ENCODE results near the gene ITPKB. TPM values are rescaled to one million over a fixed set of nuclear protein-coding genes. Genes with fewer than 3 reads are reported as not detected.

ITPKB gene
- 12.7 and 13.7 TPM in 2 replicates for total RNA-seq
- long read RNA-seq, result 0 reads

- H3K27ac Mint-ChIP-seq (ENCODE audit: unreplicated experiment), result peak within 1 kb of the TSS; percentile 14
- no peaks in the 10 kb centered on the region for H3K27me3 Mint-ChIP-seq (ENCODE audit: low read depth)
- H3K9me3 Mint-ChIP-seq, result peaks cover 3% of the 10 kb centered on the region
- H3K4me1 Mint-ChIP-seq, result peaks cover 31% of the 10 kb centered on the region
- peak within 1 kb of the TSS; percentile 96 for H3K4me3 Mint-ChIP-seq
- no peak for TF ChIP-seq CTCF (conservative IDR thresholded peaks at IDR 0.05)
- no peaks in the 10 kb centered on the region for H3K36me3 Mint-ChIP-seq (ENCODE audit: low read depth)
- DNase-seq (ENCODE audit: low read depth, low spot score), result peak; percentile 27
These were observed at the start of gene ITPKB for GRCh38 chr1:226738995-226739695. TSS of gene ITPKB (minus strand) at chr1:226739282. CDS start at chr1:226737458, 1,824 bp downstream.

DNA sequence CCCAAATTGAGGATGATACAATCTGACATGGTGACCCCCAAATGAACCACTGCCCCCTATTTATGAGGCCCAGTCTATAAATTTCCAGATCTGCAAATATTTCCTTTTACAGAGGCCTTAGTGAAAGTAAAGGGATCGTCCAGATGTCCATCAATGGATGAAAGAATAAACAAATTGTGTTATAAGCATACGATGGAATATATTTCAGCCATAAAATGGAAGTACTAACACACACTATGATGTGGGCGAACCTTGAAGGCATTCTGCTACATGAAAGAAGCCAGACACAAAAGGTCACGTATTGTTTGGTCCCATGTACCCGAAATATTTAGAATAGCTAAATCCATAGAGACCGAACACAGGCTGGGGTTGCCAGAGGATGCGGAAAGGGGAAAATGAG lies 48.6 kb upstream of the ITPKB start:
- Mint-ChIP-seq H3K4me3 (no peak overlapping the region), H3K9me3 (no peaks in the 10 kb centered on the region), H3K36me3 (ENCODE audit: low read depth) (no peaks in the 10 kb centered on the region), H3K27ac (ENCODE audit: unreplicated experiment) (no peak overlapping the region), H3K27me3 (ENCODE audit: low read depth) (no peaks in the 10 kb centered on the region), H3K4me1 (peaks cover 42% of the 10 kb centered on the region)
- no peak for DNase-seq (ENCODE audit: low read depth, low spot score)
- TF ChIP-seq CTCF (conservative IDR thresholded peaks at IDR 0.05), result no peak

- H3K9me3 Mint-ChIP-seq, result no peaks in the 10 kb centered on the region
- no peak overlapping the region for H3K27ac Mint-ChIP-seq (ENCODE audit: unreplicated experiment)
- H3K27me3 Mint-ChIP-seq (ENCODE audit: low read depth), result no peaks in the 10 kb centered on the region
- no peak overlapping the region for H3K4me3 Mint-ChIP-seq
- peaks cover 42% of the 10 kb centered on the region for H3K4me1 Mint-ChIP-seq
- TF ChIP-seq CTCF (conservative IDR thresholded peaks at IDR 0.05), result no peak
- no peak for DNase-seq (ENCODE audit: low read depth, low spot score)
- H3K36me3 Mint-ChIP-seq (ENCODE audit: low read depth), result no peaks in the 10 kb centered on the region
These were observed 48.0 kb upstream of the ITPKB start for GRCh38 chr1:226787071-226787470.

GRCh38 chr1:226786550-226786949 lies 47.5 kb upstream of the ITPKB start:
- H3K9me3 Mint-ChIP-seq, result no peaks in the 10 kb centered on the region
- no peaks in the 10 kb centered on the region for H3K27me3 Mint-ChIP-seq (ENCODE audit: low read depth)
- no peak overlapping the region for H3K4me3 Mint-ChIP-seq
- peaks cover 42% of the 10 kb centered on the region for H3K4me1 Mint-ChIP-seq
- no peak overlapping the region for H3K27ac Mint-ChIP-seq (ENCODE audit: unreplicated experiment)
- no peak for TF ChIP-seq CTCF (conservative IDR thresholded peaks at IDR 0.05)
- DNase-seq (ENCODE audit: low read depth, low spot score), result no peak
- H3K36me3 Mint-ChIP-seq (ENCODE audit: low read depth), result no peaks in the 10 kb centered on the region

DNA sequence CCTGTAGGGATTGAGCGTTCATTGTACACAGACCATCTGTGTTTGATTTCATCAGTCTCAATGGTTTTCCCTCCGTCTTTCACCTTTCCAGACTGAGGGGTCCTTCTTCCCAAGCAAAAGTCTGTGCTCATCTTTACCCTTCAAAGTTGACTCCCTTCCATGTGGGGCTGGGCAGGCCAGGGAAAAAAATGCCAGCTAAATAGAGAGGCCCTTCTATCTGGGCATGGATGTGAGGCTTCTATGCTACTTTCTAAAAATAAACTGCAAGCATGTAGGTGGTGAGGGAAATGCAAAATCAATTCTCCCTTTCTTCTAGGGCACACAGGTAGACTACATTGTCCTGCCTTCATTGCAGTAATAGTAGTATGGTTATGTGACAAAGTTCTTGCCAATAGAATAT lies 46.7 kb upstream of the ITPKB start:
- H3K4me1 Mint-ChIP-seq, result peaks cover 43% of the 10 kb centered on the region
- no peak for DNase-seq (ENCODE audit: low read depth, low spot score)
- no peak overlapping the region for H3K4me3 Mint-ChIP-seq
- no peaks in the 10 kb centered on the region for H3K9me3 Mint-ChIP-seq
- H3K36me3 Mint-ChIP-seq (ENCODE audit: low read depth), result no peaks in the 10 kb centered on the region
- no peak for TF ChIP-seq CTCF (conservative IDR thresholded peaks at IDR 0.05)
- H3K27me3 Mint-ChIP-seq (ENCODE audit: low read depth), result no peaks in the 10 kb centered on the region
- H3K27ac Mint-ChIP-seq (ENCODE audit: unreplicated experiment), result no peak overlapping the region
